CD4-positive, alpha-beta T cell treated with Interleukin-15 for 4 hours (primary cell): ENCODE measurements around the gene PADI4.

ENCODE experiments used
- DNase-seq: peaks from one replicate; pipeline ENCODE4 v3.0.0-alpha.2; 2020; ENCODE audit warnings: low spot score

PADI4 gene

DNA sequence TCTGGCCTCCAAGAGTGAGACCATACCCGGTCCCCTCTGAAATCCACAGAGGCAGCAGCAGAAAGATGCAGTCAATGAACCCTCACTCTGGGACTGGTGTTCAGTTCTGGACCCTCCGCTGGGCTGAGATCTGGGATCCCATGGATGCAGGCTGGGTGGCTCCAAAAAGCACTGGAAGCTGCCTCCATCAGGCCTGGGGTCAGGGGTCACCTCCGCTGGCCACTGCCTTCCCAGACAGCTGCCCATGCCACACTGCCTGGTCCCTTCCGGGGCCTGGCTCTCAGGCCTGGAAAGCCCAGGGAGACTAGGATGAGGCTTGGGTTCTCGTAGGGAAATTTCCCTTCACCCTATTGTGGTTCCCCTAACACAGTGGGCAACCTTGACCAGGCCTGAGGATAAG lies 21.4 kb upstream of the PADI4 start:
- no peak for DNase-seq

- DNase-seq = no peak
Observed at GRCh38 chr1:17287130-17287776, 20.7 kb upstream of the PADI4 start.

DNA sequence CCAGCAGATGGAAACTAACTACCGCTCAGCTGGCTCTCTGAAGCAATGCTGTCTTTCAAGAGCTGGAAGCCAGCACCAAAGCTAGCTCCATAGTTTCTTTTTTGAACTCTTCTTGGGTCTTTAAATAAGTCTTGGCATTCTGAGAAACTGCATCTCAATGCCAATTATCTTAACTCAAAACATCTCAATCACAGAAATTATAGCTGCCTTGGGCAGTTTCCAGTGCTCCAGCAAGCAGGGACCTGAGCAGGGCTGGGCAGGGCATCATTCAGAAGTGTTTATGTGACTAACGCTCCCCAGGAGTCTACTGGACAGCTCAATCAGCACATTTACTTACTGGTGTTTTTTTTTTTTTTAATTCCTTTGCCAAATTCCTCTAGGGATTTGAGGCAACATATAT lies 18.3 kb upstream of the PADI4 start:
- DNase-seq = no peak

DNA sequence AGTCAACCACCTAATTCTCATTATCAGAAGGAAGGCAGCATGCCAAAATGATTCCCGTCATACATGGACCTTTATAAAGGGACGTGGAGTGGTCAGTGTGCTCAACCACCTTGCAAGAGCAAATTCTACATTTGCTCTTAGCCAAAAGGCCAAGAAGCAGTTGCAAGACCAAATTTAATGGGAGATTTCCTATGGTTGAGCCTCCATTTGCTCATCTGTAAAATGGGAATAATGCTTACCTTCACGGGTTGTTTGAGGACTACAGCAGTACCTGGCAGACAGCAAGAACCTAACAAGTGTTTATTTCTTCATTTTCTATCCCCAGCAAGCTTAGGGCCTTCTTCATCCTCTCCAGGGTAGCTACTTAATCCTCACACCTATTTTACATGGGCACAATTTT lies 17.4 kb upstream of the PADI4 start:
- DNase-seq = no peak

DNA sequence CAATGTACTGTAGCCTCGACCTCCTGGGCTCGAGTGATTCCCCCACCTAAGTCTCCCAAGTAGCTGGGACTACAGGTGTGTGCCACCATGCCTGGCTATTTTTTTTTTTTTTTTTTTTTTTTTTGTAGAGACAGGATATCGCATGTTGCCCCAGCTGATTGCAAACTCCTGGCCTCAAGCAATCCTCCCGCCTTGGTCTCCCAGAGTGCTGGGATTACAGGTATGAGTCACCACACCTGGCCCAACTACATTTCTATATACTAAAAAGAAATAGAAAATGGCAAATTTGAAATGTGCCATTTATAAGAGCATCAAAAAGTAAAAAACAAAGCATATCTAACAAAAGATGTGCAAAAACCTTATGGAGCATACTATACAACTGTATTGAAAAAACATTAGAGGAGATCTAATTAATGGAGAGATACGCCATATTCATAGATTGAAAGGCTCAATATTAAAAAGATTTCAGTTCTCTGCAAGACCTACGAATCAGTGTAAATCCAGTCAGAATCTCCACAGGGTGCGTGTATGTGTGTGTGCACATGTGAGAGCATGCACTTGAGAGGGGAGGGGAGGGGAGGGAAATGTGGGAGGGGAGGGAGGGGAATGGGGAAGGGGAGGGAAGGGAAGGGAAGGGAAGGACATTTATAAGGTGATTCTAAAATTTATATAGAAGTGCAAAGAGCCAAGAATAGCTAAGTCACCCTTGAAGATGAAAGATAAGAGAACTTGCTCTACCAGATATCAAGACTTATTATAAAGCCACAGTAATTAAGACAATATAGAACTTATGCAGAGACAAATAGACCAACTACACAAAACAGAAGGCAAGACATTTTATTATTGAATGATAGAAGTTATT lies 15.5 kb upstream of the PADI4 start:
- no peak for DNase-seq

- DNase-seq = no peak
Observed at GRCh38 chr1:17293681-17294425, 14.1 kb upstream of the PADI4 start.

- no peak for DNase-seq
Observed at GRCh38 chr1:17295292-17295691, 12.7 kb upstream of the PADI4 start.

GRCh38 chr1:17296086-17296485 lies 11.9 kb upstream of the PADI4 start:
- DNase-seq = no peak

DNA sequence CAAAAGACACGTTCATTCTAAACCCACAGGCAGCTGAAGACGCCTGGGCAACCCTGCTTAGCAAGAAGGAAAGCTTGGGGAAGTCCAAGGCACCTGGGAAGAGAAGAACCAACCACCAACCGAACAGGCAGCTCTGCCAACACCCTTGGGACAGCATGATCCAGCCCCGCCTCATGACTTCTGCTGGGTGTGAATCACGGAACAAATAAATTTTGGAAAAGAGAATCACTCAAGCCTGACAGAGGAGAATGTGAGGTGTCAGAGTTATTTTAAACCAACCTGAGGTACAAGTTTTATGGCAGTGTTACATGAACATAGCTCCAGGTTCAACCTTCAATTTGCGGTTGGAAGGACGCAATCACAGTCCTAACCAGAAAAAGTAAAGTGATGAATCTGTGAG lies 10.0 kb upstream of the PADI4 start:
- DNase-seq = no peak

DNA sequence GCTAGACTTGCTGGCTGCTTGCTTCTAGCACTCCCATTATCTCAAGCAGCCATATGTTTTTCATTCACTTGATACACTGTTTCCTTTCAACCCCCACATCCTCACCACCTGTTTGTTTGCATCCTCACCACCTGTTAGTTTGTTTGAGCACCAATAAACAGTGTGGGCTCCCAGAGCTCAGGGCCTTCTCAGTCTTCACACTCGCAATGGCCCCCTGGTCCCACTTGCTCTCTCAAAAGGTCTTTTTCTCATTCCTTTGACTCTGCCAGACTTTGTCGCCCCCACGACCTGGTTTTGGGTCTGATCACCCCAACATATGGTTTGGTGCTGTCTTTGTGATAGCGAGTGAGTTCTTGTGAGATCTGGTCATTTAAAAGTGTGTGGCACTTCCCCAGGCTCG lies 6.2 kb upstream of the PADI4 start:
- no peak for DNase-seq

DNA sequence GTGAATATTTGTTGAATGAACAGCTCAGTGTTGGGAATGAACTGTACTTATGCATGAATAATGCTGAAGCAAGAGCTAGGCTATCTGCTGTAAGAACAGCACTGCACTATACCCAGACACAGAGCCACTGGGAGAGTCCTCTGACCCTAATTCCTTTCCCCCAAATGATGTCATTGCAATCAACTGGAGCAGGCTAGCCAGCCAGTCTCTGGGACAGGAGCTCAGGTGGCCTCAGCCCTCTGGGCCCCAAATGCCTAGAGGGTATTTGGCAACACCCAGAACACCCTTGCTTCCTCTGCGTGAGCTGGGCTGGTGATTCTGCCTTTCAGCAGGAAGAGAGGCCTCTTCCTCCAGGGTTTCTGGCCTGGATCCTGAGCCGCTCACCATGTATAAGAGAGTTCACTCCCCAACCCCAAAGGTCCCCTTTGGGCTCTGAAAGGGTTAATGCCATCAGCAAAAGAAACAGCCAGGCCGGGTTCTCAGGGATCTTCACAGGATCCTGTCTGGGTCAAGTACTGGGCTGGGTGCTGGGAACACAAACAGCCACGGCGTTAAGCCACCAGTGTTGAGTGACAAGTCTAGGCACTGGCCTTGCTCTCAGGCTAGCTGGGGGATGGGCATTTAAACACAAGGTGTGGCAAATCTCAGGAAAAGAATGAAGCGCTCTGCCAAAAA lies 3.7 kb upstream of the PADI4 start:
- no peak for DNase-seq

- DNase-seq = no peak
Observed at GRCh38 chr1:17304826-17305175, 3.2 kb upstream of the PADI4 start.

GRCh38 chr1:17305576-17306095 lies 2.4 kb upstream of the PADI4 start:
- no peak for DNase-seq

DNA sequence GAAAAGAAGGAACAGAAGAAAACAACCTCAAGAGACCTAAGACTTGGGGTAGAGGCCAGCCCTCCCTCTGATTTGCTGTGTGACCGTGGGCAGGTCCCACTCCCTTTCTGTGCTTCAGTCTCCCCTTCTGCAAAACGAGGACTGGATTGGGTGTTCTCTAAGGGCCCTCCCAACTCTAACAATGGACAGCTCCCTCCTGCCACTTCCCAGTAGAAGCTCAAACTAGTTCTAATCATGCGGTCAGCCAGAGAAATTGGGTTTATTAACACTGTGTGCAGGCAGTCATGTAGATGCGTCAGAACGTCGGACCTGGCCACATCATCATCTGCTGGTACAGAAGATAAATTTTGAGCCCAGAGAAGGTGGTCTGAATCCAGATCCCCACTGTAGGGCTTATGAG lies 1.6 kb upstream of the PADI4 start:
- DNase-seq = no peak

GRCh38 chr1:17306921-17307320 lies 1.1 kb upstream of the PADI4 start:
- DNase-seq = no peak

GRCh38 chr1:17307329-17307728 lies 668 bp upstream of the PADI4 start:
- DNase-seq = no peak

GRCh38 chr1:17308593-17308992 lies 596 bp downstream of the PADI4 start:
- DNase-seq = no peak

DNA sequence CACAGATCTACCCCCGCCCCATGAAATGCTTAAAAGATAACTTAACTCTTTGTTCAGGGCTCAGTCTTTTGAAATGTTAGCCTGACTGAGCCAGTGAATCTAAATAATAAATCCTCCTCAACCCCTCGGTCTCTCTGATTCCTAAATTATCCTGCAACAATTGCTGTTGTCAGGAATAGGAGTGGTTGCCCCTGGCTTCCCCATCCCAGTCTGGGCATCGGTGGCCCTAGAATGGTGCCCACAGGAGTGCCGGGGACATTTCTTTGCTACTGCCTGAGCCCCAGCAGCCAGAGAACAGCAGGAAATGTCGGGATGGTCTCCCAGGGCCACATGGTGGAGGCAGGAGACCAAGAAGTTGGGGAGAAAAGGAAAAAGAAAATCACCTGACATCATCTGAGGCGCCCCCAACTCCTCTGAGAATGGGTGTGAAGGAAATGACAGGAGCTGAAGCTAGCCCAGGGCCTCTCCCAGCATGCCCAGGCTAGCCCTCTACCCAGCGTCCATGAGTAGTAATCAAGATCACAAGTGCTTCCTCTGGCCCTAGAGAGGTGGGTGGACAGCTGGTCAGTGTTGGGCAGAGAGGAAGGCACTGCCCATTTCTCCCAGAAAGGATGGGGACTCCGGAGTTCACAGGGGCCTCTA lies 1.6 kb downstream of the PADI4 start:
- DNase-seq = no peak

DNA sequence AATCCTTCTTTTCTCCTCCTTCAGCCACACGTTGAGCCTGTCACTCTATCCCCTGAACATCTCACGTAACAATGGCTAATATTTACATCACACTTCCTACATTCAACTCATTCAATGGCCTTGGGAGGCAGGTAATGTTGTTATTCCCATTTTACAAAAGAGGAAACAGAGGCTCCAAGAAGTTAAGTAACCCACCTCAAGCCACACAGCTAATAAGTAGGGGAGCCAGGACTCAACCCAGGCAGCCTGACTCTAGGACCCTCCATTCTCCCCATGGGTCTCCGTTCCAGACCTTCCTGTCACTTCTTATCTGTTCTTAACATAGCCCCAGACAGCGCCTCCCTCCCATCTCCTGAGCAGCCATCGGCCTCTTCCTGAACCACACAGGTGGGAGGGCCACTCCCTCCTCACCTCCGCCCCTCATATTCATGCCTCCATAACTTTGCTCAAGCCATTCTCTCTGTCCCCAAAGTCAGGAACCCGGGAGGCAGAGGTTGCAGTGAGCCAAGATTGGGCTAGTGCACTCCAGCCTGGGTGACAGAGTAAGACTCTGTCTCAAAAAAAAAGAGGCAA lies 2.2 kb downstream of the PADI4 start:
- no peak for DNase-seq

GRCh38 chr1:17313530-17314309 lies 5.7 kb downstream of the PADI4 start:
- DNase-seq = no peak
